ENCODE measurements around the gene NRP1.

Gene NRP1

GRCh38 chr10:33267708-33268107, 66.8 kb downstream of the NRP1 start:
- DNase-seq (ENCODE audit: extremely low spot score): no peak
- ChIA-PET CTCF (no interaction called here), POLR2A (no interaction called here)
- TF ChIP-seq, protein P1, sequence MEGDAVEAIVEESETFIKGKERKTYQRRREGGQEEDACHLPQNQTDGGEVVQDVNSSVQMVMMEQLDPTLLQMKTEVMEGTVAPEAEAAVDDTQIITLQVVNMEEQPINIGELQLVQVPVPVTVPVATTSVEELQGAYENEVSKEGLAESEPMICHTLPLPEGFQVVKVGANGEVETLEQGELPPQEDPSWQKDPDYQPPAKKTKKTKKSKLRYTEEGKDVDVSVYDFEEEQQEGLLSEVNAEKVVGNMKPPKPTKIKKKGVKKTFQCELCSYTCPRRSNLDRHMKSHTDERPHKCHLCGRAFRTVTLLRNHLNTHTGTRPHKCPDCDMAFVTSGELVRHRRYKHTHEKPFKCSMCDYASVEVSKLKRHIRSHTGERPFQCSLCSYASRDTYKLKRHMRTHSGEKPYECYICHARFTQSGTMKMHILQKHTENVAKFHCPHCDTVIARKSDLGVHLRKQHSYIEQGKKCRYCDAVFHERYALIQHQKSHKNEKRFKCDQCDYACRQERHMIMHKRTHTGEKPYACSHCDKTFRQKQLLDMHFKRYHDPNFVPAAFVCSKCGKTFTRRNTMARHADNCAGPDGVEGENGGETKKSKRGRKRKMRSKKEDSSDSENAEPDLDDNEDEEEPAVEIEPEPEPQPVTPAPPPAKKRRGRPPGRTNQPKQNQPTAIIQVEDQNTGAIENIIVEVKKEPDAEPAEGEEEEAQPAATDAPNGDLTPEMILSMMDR (IDR thresholded peaks at IDR 0.05; ENCODE audit: control extremely low read depth, extremely low read depth, low read depth, missing control alignments): no peak

DNA sequence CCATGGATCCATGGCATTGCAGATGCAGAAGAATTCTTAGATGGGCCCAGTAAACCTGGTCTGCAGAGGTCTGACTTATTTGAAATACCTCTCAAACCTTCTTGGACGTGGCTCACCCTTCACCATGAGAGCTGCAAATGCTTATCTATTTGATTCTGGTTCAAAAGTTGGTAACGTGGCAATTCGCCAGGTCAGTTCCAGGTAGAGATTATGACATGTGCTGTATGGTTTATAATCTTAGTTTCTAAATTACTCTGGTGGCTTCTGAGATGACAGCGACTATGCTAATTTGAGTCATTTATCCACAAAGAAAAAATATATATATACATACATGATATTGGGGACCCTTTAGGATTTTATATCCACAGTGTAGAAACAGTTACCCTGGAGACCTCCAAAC, 68.8 kb downstream of the NRP1 start:
- TF ChIP-seq, protein P1 (IDR thresholded peaks at IDR 0.05; ENCODE audit: control extremely low read depth, extremely low read depth, low read depth, missing control alignments): no peak
- ChIA-PET POLR2A (no interaction called here), CTCF (no interaction called here)
- DNase-seq (ENCODE audit: extremely low spot score): no peak

- TF ChIP-seq, protein P1 (IDR thresholded peaks at IDR 0.05; ENCODE audit: control extremely low read depth, extremely low read depth, low read depth, missing control alignments): no peak
- ChIA-PET CTCF (no interaction called here), POLR2A (no interaction called here)
Measured at GRCh38 chr10:33263453-33263852, 71.0 kb downstream of the NRP1 start.

GRCh38 chr10:33262871-33263270, 71.6 kb downstream of the NRP1 start:
- no peak for DNase-seq (ENCODE audit: extremely low spot score)
- TF ChIP-seq, protein P1 (IDR thresholded peaks at IDR 0.05; ENCODE audit: control extremely low read depth, extremely low read depth, low read depth, missing control alignments): no peak
- CTCF ChIA-PET: no interaction called here
- POLR2A ChIA-PET: no interaction called here

More at GRCh38 chr10:33263453-33263852, 71.0 kb downstream of the NRP1 start:
- DNase-seq (ENCODE audit: extremely low spot score): no peak

GRCh38 chr10:33260403-33261149, 73.9 kb downstream of the NRP1 start:
- POLR2A ChIA-PET: no interaction called here
- CTCF ChIA-PET: interaction anchor here (1.1 to 2.4 kb wide), 4 partner anchors 11 to 151 kb away, joined by 3 to 6 read pairs (median 3); no protein-coding TSS in a partner anchor
- no peak for DNase-seq (ENCODE audit: extremely low spot score)
- TF ChIP-seq, protein P1 (IDR thresholded peaks at IDR 0.05; ENCODE audit: control extremely low read depth, extremely low read depth, low read depth, missing control alignments): no peak

DNA sequence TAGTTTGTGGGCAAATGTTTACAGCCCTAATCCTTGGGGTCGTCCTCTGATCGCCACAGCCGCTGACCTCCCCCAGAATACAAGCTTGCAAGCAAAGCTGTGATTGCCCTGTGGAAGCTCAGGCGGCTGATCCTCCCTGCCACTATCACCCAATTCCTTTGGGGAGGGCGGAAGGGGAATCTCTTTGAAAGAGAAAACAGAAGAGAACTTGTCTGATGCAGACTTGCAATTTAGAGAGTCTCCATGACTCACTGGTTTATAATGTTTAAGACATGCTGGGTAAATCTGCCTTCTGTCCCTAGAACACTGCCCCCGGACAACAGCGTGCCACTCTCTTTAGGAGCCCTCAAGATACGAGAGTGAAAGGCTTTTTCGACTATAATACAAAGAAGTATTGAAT, 75.5 kb downstream of the NRP1 start:
- POLR2A ChIA-PET: no interaction called here
- CTCF ChIA-PET: interaction anchor here (2.4 kb wide), 1 partner anchor 13 kb away, joined by 6 read pairs; no protein-coding TSS in a partner anchor
- TF ChIP-seq, protein P1 (IDR thresholded peaks at IDR 0.05; ENCODE audit: control extremely low read depth, extremely low read depth, low read depth, missing control alignments): no peak
- no peak for DNase-seq (ENCODE audit: extremely low spot score)

Measured in GM10248 (cell line).